ENCODE results near the gene CLDN2. TPM values are rescaled to one million over a fixed set of nuclear protein-coding genes. Genes with fewer than 3 reads are reported as not detected.

Gene CLDN2
- total and polyA plus RNA-seq, 12 donors: 0.06 to 10.0 (median 1.7) TPM

DNA sequence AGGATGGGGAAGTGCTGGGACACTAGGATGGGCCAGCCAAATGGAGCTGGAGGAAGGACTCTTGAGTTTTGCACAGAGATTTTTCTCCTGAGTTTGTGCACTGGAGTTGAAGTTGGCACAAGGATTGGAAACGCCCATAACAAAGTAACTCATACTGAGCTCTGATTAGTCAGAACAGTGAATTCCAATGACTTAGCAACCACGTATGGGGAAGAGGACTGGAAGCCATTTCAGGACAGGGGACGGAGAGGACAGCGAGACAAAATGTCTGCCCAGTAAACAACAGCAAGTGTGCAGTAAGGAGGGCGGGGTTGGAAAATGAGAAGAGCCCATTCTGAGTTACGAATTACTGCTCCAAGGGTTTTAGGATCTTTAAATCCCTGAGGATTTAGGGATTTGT is 22.9 kb upstream of the CLDN2 start:
- intact Hi-C loops (cut with DNase I): loop anchor here in 1 of 2 donors (5.0 kb wide), 1 partner anchor 55 kb away; no protein-coding TSS in a partner anchor
- Histone ChIP-seq H3K4me1 (replicated peaks in 1 of 2) (peaks cover 0 to 8% of the 10 kb centered on the region in 2 donors), H3K9me3 (replicated peaks in 1 of 3) (no peaks in the 10 kb centered on the region), H3K27ac (no peak overlapping the region), H3K36me3 (replicated peaks in 1 of 2) (no peaks in the 10 kb centered on the region), H3K27me3 (no peaks in the 10 kb centered on the region), H3K4me3 (no peak overlapping the region)
- DNase-seq: no peak
- WGBS, 4 donors: 68 to 75% (median 71%) methylated on average over 6 of the region's 6 CpGs
- TF ChIP-seq, protein P1, sequence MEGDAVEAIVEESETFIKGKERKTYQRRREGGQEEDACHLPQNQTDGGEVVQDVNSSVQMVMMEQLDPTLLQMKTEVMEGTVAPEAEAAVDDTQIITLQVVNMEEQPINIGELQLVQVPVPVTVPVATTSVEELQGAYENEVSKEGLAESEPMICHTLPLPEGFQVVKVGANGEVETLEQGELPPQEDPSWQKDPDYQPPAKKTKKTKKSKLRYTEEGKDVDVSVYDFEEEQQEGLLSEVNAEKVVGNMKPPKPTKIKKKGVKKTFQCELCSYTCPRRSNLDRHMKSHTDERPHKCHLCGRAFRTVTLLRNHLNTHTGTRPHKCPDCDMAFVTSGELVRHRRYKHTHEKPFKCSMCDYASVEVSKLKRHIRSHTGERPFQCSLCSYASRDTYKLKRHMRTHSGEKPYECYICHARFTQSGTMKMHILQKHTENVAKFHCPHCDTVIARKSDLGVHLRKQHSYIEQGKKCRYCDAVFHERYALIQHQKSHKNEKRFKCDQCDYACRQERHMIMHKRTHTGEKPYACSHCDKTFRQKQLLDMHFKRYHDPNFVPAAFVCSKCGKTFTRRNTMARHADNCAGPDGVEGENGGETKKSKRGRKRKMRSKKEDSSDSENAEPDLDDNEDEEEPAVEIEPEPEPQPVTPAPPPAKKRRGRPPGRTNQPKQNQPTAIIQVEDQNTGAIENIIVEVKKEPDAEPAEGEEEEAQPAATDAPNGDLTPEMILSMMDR (IDR thresholded peaks at IDR 0.05): no peak
- no peak for TF ChIP-seq POLR2A (IDR thresholded peaks at IDR 0.05)

DNA sequence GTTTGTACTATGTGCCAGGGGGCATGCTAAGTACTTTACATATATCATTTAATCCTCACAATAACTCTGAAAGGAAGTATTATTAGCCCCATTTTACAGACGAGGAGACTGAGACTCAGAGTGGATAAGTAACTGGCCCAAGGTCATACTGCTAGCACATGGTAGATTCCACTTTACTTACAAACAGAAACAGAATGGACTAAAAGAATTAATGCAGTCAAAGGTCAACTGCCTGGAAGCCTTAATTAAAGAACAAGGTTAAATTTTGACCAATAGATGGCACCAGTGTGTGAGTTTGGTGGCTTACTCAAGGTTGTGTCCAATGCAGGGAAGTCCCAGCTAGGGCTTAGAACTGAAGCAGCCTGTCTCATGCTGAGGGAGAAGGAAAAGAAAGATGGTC is 21.7 kb upstream of the CLDN2 start:
- Histone ChIP-seq H3K4me3 (no peak overlapping the region), H3K36me3 (replicated peaks in 1 of 2) (no peaks in the 10 kb centered on the region), H3K27me3 (no peaks in the 10 kb centered on the region), H3K9me3 (replicated peaks in 1 of 3) (no peaks in the 10 kb centered on the region), H3K4me1 (replicated peaks in 1 of 2) (peaks cover 0 to 8% of the 10 kb centered on the region in 2 donors), H3K27ac (no peak overlapping the region)
- intact Hi-C loops (cut with DNase I): loop anchor here in 1 of 2 donors (5.0 kb wide), 1 partner anchor 54 kb away; no protein-coding TSS in a partner anchor
- peak in 3 of 7 donors; percentile 31 to 45 (median 34) for DNase-seq
- WGBS, 4 donors: 18 to 40% (median 25%) methylated on average over 1 of the region's 1 CpG
- TF ChIP-seq, protein P1 (IDR thresholded peaks at IDR 0.05): peak; percentile 11 to 48 (median 40)
- TF ChIP-seq POLR2A (IDR thresholded peaks at IDR 0.05): no peak

DNA sequence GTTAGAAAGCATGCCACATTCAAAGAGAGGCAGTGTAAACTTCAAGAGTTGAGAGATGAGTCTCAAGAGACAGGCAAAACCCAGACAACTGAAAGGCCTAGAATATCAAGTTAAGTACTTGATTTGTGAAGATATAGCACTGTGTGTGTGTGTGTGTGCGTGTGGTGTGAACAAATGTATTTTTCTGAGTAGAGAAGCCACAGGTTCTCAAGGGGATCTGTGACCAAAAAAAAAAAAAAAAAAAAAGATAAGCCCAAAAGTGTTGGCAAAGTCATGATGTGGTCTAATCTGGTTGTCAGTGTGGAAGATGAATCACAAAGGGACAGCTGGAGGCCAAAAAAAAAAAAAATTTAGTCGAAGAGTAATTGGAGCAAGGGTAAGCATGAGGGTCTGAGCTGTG is 20.9 kb upstream of the CLDN2 start:
- TF ChIP-seq, protein P1 (IDR thresholded peaks at IDR 0.05): no peak
- TF ChIP-seq POLR2A (IDR thresholded peaks at IDR 0.05): no peak
- Histone ChIP-seq H3K4me1 (replicated peaks in 1 of 2) (peaks cover 0 to 8% of the 10 kb centered on the region in 2 donors), H3K4me3 (no peak overlapping the region), H3K36me3 (replicated peaks in 1 of 2) (no peaks in the 10 kb centered on the region), H3K27ac (peak overlapping the region in 2 of 5 donors; percentile 6 to 23), H3K9me3 (replicated peaks in 1 of 3) (no peaks in the 10 kb centered on the region), H3K27me3 (no peaks in the 10 kb centered on the region)
- WGBS, 4 donors: 35 to 45% (median 37%) methylated on average over 2 of the region's 2 CpGs
- intact Hi-C loops (cut with DNase I): loop anchor here in 1 of 2 donors (5.0 kb wide), 1 partner anchor 53 kb away; no protein-coding TSS in a partner anchor
- DNase-seq: no peak

DNA sequence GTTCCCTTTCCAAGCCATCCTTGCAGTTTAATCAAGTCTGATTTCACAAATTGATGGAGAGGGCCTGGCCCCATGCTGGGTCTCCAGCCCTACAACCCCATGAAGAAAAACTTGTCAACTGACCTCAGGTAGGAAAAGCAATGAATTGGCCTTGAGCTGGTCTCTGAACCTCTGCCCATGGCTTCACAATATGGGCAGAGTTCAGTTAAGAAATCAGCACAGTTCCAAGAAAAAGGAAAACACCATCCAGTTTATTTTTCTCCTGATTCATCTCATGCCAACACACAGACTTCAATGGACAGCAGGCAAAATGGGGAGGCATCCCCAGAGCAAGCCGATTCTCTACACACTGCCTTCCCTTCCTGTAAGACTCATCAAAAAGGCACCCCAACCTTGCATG is 20.4 kb upstream of the CLDN2 start:
- TF ChIP-seq, protein P1 (IDR thresholded peaks at IDR 0.05): no peak
- TF ChIP-seq POLR2A (IDR thresholded peaks at IDR 0.05): no peak
- Histone ChIP-seq H3K4me3 (no peak overlapping the region), H3K36me3 (replicated peaks in 1 of 2) (no peaks in the 10 kb centered on the region), H3K9me3 (replicated peaks in 1 of 3) (no peaks in the 10 kb centered on the region), H3K27ac (peak overlapping the region in 1 of 5 donors; percentile 45), H3K4me1 (replicated peaks in 1 of 2) (peaks cover 0 to 7% of the 10 kb centered on the region in 2 donors), H3K27me3 (no peaks in the 10 kb centered on the region)
- DNase-seq: no peak
- intact Hi-C loops (cut with DNase I): loop anchor here in 1 of 2 donors (5.0 kb wide), 1 partner anchor 52 kb away; no protein-coding TSS in a partner anchor
- 50 to 89% (median 58%) methylated on average over 1 of the region's 1 CpG; no CpG with 5 or more reads in 1 of the 4 donors for WGBS, 4 donors

Measured in adrenal gland (tissue), 12 donors.